GM19395 (cell line): ENCODE results near the gene SLIT1.
"Not testable (repeated sequence)": the region's sequence is repeated elsewhere in the genome, so short reads cannot be mapped to it uniquely, and the experiment has no call there.

Experiments used
- ATAC-seq: cut with Tn5 transposase; IDR thresholded peaks from one replicate; pipeline ENCODE4 v1.9.1; 2021; ENCODE audit warnings: mild to moderate bottlenecking, moderate library complexity; ENCODE audit not compliant: unreplicated experiment

Gene SLIT1

GRCh38 chr10:97087296-97087695 is 98.5 kb downstream of the SLIT1 start:
- no peak for ATAC-seq

DNA sequence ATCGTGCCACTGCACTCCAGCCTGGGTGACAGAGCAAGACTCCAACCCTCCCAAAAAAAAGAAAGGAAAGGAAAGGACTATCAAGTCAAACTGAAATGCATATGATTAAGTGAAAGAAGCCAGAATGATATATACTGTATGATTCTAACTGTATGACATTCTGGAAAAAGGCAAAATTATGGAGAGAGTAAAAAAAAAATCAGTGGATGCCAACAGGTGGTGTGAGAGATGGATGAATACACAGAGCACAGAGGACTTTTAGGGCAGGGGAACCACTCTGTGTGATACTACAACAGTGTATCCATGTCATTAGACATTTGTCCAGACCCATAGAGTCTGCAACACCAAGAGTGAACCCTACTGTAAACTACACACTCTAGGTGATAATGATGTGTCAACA is 99.2 kb downstream of the SLIT1 start:
- no peak for ATAC-seq

GRCh38 chr10:97083228-97083829 is 102.4 kb downstream of the SLIT1 start:
- no peak for ATAC-seq

- ATAC-seq, result not testable (repeated sequence)
Observed at GRCh38 chr10:97082575-97082974, 103.2 kb downstream of the SLIT1 start.

DNA sequence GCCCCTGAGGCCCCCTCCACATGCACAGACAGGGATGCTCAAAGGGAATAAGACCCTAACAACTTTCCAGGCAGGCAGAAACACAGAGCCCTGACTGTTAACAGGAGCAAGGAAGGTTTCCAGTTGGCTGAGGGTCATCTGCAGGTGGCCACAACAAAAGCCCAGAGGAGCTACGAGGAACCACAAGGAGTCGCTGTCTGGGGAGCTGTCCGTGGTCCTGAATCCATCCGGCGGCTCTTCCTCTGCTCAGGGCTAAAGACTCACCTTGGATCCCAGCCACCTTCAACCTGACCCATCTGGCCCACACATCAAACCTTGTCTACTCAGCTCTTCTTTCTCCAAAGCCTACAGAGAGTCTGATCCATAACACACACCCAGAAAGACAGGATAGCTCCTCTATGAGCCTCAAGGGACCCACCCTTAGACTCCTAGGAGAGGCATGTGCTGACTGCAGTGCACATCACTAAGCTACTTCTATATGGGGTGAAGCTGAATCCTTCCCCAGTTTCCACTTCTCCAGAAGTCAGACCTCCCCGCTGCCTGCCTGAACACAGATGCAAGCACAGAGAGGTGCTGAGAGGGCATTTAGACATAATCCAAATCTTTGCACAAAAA is 104.0 kb downstream of the SLIT1 start:
- no peak for ATAC-seq

DNA sequence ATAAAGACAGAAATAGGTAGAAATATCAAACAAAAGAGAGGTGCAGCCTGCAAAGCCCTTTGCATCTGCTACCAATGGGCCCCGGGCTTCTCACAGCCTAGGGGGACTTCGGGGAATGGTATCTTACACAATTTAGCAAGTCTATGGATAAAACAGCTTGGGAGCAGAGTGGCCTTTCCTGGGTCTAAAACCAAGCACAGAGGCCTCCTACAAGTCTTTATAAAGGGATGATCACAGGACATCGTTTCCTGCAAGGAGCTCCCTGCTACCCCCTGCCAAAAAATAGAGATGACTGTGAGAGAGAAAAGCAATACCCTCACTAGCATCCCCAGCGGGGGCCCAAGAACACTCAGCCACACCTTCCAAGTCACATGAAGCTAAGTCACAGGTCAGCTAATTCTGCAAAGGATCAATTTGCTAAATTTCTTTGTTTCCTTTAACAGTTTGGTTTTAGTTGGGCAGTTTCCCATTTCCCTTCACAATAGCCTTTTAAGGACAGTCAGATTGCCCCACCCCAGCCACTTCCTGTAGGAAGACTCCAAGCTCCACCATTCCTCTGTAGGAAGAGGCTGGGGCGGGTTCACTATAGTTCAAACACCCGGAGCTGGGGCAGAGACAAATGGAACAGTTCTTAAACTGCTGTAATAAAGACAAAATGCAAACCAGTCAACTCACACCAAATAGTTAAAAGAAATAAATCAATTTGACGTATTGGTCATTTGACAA is 105.5 kb downstream of the SLIT1 start:
- no peak for ATAC-seq

- ATAC-seq, result no peak
Observed at GRCh38 chr10:97079448-97079847, 106.3 kb downstream of the SLIT1 start.

DNA sequence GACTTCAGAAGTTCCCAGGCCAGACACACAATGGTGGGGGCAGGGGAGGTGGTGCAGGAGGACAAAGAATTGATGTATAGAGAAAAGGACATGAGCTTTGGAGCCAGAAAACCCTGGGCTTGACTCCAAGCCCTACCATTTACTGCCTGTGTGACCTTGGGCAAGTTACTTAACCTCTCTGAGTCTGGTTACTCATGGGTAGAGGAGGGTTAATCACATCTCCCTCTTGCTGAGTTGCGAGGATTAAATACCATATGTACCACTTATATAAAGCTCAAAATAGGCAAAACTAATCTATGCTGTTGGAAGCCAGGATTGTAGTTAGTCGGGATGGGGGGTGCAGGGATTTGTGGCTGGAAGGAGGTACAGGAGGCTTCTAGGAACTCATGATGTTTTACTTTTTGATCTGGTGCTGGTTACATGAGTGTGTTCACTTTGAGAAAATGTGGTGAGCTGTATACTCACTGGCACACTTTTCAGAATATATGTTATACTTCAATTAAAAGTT is 106.8 kb downstream of the SLIT1 start:
- ATAC-seq, result no peak

GRCh38 chr10:97078261-97078937 is 107.4 kb downstream of the SLIT1 start:
- ATAC-seq, result no peak

DNA sequence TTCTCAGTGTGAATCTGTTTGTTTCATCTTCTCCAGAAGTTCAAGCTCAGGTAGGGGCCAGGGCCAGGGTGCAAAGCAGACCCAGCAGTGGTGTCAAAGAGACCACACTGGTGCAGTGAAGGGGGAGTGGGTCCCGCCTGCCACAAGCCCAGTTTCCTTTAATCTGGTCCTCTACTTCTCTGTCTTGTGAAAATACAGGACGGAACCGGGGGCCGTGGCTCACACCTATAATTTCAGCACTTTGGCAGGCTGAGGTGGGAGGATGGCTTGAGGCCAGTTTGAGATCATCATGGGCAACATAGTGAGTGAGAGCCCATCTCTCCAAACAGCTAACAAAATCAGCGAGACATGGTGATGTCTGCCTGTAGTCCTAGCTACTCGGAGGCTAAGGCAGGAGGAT is 109.0 kb downstream of the SLIT1 start:
- no peak for ATAC-seq

- no peak for ATAC-seq
Observed at GRCh38 chr10:97075961-97076525, 109.7 kb downstream of the SLIT1 start.

DNA sequence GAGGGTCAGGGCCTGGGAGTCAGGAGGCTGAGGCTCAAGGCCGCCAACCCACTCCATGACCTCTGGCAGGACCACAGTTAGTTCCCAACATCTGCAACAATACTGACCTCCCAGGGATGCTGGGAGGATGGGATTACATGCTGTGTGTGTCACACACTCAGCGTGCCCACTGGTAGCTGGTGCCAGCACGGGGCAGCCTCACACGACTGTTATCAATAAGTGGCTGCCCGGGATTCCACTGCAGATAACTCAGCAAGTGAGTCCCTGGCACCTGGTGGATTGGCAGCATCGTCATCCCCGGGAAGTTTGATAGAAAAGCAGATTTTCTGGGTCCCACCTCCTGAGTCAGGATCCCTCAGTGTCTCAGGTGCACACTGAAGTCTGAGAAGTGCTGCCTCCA is 110.3 kb downstream of the SLIT1 start:
- no peak for ATAC-seq

GRCh38 chr10:97074256-97075145 is 111.3 kb downstream of the SLIT1 start:
- ATAC-seq, result no peak

- ATAC-seq, result no peak
Observed at GRCh38 chr10:97072851-97073665, 112.7 kb downstream of the SLIT1 start.

GRCh38 chr10:97071496-97071895 is 114.3 kb downstream of the SLIT1 start:
- ATAC-seq, result no peak

DNA sequence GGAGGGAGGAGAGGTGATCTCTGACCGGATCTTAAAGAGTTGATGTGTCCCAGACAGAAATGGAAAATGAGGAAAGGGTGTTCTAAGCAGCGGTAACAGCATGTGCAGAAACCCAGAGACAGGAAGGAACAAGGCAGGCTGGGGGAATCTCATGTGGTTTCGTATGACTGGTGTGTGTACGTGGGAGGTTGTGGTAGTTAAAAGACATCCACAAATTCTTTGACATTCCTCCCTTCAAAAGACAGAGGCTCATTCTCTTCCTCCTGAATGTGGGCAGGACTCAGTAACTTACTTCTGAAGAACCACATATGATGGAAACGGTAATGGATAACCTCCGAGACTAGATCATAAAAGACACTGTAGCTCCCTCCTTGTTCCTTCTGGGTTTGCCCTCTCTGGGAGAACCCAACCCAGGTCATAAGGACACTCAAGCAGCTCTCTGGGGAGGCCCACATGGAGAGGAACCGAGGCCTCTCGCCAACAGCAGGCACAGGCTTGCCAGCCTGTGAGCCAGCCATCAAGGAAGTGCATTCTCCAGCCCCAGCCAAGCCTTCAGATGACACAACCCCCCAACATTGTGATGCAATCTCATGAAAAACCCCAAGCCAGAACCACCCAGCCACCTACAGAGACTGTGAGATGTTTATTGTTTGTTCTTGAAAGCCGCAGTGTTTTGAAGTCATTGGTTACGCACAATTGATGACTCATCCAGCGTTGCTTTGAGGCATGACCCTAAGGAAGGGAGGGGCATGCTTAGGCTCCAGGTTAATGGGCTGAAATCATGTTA is 116.0 kb downstream of the SLIT1 start:
- ATAC-seq, result no peak

DNA sequence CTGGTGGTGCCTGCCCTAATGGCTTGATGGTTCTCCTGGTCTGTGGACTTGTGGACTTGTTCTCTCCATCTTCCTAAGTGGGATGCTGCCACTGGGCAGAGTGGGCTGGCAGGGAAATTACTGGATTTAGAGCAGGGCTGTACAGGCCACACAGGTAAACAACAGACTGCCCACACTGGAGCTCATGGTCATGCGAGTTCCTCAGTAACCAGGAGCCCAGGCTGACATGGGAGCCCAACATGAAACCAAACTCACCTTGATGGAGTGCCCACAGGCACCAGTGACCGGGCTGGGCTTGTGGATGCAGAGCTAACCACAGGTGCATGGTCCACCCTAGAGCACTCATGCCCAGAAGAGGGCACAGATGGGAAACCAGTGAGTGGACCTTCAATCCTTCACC is 116.7 kb downstream of the SLIT1 start:
- ATAC-seq, result no peak

- no peak for ATAC-seq
Observed at GRCh38 chr10:97067716-97068391, 117.9 kb downstream of the SLIT1 start.
